ENCODE results near the gene PRPF8.
A peak's percentile ranks its signal among the peaks of the same experiment; 100 is the strongest.
"Not testable (repeated sequence)": the region's sequence is repeated elsewhere in the genome, so short reads cannot be mapped to it uniquely, and the experiment has no call there.

Gene PRPF8

GRCh38 chr17:1716076-1716911 lies 31.6 kb upstream of the PRPF8 start:
- DNase-seq = peak; percentile 100

DNA sequence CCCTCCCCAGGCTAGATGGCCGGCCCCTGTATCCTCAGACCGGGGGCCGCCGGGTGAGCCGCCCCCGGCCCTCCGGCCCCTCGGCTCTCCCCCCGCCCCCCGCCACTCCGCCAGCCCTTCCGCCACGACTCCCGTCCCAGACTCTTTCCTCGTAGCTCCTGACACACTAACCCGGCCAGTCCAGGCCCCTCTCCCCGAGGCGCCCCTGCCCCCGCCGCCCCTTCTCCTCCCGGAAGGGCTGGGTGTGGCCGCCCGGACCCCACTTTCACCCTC lies 31.1 kb upstream of the PRPF8 start:
- DNase-seq = no peak

- DNase-seq = peak; percentile 92
These were observed 30.5 kb upstream of the PRPF8 start for GRCh38 chr17:1714980-1715802.

DNA sequence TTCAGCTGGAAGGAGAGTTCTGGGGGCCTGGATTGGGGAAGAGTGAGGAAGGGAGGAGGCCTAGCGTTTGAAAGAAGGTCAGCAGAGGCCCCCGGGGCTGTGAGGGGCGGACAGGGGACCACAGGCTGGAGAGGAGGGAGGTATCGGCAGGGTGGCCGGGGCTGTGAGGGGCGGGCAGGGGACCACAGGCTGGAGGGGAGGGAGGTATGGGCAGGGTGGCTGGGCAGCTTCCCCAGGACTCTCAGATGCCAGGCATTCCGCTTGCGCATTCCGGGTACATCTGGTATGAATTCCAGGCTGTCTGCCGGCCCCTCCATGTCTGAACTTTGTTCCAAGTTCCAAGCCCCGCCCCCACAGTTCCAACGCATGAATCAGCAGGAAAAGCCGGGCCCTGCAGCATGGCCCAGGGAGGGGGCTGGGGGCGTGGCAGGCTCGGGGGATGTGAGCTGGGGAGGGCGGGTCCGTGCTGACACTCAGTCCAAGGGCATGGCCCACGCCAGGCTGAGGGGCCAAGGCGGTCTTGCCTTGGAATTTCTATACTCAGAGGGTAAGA lies 29.8 kb upstream of the PRPF8 start:
- DNase-seq = peak; percentile 99

DNA sequence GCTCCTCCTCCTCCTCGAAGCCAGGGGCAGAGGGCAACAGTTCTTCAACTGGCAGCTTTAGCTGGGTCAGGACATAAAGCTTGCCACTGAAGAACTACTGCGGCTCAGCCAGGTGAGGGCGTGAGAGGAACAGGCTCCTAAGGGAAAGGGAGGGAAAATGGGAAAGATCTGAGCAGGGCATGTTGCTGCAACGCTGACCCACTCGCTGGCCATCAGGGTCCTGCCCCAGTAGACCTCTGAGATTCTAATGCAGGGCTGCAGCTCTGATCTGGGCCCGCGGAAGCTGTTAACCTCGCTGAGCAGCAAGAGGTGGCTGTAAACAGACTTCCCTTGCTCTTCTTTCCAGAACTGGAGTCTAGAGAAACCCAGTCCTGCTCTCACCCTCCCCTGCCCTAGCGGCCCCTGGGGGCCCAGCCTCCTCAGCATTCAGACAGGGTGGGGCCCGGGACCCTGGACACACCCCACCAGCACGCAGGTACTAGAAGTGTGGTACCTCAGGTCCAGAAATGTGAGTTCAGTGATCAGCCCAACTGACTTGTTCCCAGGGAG lies 29.3 kb upstream of the PRPF8 start:
- DNase-seq = peak; percentile 39

DNA sequence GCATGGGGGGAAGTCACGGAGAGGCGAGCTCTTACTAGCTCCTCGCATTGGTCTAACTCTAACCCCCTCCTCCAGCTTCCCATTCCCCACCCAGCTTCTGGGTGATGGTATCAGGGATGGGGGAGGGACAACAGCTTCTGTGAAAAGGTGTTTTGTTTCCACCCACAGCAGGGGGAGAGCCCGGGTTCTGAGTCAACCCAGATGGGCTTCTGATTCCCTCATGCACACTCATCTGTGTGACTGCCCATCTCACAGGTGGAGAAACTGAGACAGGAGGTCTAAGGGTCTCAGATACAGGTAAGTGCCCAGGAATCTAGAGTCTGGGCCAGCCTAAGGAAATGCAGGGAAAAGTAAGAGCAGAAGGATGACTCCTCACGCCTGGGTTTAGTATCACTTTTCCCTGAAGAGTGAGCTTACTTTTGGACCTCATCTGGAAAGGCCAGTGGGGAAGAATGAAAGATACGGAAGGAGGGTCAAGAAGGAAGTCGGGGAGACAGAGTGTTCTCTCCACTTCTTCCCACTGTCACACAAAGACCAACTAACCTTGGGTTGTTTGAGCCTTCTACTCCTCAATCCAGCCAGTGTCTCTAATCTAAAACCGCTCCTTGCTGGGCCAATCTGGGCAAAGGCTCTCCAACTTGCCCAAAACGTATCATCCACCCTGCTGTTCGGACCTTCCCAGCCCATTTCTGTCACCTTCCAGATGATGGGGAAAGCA lies 28.7 kb upstream of the PRPF8 start:
- DNase-seq = no peak

DNA sequence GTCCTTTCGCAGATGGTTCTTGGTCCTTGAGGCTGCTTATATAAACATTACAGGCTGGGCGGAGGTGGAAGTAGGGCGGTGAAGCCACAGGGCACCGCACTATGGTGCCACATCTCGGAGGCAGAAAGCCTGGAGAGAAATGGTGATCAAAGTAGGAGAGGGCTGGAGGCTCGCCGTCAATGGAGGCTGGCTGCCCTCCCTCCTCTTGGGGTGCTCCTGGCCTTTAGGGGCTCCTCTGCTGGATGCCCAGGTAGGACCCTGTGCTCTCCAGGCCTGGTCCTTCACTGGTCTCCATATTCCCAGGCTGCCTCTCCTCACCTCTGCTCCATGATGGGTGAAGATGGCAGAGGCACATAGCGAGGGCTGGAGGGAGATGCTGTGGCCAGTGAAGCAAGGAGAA lies 27.6 kb upstream of the PRPF8 start:
- DNase-seq = no peak

DNA sequence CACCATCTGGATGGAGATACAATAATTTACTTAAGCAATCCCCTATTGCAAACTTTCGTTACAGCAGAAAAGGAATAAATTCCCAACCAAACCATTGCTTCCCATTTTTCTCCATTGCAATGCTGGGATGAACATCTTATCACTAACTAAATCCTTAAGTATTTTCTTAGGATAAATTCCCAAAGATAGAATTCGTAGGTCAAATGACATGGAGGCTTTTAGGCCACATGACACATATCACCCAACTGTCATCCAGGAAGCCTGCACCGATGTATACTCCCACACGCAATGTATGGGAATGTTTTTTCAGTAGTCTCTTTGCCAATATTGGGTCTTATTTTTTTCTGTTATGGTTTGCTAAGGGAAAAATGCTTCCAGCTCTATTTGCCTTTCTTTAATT lies 27.1 kb upstream of the PRPF8 start:
- DNase-seq = no peak

- peak; percentile 43 for DNase-seq
These were observed 26.3 kb upstream of the PRPF8 start for GRCh38 chr17:1710807-1711553.

GRCh38 chr17:1709971-1710806 lies 25.5 kb upstream of the PRPF8 start, which contains the start of gene TLCD2:
TSS of gene TLCD2 (minus strand) at chr17:1710377. CDS start at chr17:1710242, 135 bp downstream.
- DNase-seq = peak; percentile 81

GRCh38 chr17:1709403-1709951 lies 24.8 kb upstream of the PRPF8 start:
- DNase-seq = no peak

DNA sequence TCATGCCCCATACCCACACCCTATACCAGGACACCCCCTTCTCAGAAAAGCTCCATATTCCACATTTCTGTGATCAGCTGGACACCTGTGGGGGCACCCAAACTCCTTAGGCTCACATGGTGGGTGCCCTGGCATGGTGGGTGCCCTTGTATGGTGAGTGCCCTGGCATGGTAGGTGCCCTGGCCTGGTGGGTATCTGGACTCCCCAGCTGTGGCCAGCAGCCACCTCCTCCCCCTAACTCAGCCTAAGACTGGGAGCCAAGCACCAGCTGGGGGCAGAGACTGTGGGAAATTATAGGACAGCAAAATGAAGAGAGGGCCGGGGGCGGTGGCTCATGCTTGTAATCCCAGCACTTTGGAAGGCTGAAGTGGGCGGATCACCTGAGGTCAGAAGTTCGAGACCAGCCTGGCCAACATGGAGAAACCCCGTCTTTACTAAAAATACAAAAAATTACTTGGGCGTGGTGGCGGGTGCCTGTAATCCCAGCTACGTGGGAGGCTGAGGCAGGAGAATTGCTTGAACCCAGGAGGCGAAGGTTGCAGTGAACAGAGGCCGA lies 24.2 kb upstream of the PRPF8 start:
- DNase-seq = not testable (repeated sequence)

DNA sequence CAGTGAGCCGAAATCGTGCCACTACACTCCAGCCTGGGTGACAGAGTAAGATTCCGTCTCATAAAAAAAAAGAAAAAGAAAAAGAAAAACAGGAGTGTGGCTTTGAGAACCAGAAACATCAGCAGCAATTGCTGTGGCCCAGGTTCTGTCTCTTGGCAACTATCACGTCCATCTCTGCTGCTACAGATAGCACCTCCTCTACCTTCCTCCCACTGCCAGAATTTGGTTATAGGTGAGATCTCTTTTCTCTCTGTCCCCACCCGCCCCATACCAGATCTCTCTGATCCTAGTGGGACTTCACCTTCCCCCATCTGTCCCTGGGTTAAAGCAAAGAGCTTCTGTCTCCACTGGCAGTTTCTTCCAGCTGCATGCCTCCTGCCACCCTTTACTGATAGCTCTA lies 22.4 kb upstream of the PRPF8 start:
- no peak for DNase-seq

DNA sequence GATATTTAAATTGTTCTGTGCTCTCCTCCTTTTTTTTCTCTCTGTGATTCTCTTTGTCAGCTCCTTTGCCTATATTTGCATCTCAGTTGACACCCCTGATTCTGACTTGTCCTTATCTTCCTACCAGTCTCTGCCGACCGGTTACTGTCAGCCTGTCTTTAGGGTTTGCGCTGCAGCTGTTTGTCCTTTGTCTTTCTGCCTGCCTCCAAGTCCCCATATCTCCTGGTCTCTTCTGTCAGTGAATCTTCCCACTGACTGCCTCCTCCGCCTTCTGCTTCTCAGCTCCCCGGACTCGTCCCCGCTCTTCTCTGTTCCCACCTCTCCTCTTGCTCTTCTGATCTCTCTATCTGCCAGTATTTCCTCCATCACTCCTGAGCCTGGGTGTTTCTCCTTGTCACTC lies 20.3 kb upstream of the PRPF8 start:
- no peak for DNase-seq

DNA sequence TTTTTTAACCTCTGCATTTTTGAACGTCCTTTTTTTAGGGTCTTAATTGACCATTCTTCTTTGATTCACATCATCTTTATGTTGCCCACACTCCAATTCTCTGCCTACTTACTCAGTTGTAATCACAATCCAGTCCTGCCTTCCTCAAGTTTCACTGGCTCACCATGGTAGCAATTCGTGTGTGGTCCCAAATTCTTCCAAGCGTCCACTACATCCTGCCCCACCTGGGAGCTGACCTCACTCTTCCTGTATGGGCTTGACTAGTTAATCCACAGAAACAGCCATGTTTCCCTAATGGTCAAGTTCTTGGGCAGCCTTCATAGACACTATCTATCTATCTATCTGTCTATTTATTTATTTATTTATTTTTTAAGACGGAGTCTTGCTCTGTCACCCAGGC lies 18.4 kb upstream of the PRPF8 start:
- DNase-seq = no peak

DNA sequence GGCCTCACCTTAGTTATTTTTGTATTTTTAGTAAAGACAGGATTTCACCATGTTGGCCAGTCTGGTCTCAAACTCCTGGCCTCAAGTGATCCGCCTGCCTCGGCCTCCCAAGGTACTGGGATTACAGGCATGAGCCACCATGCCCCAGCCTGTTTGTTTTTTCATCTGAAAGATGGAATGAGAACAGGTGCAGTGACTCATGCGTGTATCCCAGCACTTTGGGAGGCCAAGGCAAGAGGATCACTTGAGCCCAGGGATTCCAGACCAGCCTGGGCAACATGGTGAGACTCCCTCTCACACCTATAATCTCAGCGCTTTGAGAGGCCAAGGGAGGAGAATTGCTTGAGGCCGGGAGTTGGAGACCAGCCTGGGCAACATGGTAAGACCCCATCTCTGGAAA lies 15.2 kb upstream of the PRPF8 start:
- not testable (repeated sequence) for DNase-seq

DNA sequence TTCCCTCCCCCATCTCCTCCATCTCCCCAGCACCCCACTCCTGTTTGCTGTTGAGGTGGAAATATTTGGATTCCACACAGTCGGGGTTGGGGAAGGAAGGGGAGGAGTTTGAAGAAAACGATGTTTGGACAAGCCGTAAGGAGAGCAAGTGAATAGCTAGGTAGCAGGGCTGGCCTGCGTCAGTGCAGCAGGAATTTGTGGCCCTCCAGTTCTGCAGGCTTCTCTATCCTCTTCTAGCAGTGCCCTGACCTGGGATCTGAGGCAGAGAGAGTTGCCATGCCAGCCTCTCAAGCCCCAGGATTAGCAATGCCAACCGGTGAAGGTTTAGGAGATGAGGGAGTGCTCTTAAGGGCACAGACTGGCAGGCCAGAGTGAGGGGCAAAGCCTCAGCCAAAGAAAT lies 13.0 kb upstream of the PRPF8 start:
- DNase-seq = no peak

DNA sequence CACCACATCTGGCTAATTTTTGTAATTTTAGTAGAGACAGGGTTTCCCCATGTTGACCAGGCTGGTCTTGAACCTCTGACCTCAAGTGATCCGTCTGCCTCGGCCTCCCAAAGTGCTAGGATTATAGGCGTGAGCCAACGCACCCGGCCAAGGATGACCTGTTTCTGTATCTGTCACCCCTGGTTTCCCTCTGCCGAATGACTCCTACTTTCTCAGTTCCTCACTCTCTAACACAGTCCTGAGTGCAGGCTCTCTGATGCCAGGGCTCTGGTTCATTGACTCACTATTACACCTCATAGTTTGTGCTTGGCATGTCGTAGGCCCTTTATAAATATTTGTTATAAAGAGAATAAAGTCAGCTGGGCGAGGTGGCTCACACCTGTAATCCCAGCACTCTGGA lies 10.7 kb upstream of the PRPF8 start:
- no peak for DNase-seq

DNA sequence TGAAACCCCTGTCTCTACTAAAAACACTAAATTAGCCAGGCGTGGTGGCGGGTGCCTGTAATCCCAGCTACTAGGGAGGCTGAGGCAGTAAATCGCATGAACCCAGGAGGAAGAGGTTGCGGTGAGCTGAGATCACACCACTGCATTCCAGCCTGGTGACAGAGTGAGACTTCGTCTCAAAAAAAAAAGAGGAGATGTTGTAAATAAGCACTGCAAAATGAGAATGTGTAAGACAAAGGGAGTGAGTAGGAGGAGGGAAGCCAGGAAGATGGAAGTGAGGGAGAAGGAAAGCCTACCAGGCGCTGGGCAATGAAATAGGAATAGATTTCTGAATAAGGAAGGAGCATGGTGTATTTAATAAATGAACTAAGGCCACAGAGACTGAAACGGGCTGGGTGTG lies 8.7 kb upstream of the PRPF8 start:
- DNase-seq = peak; percentile 19

- DNase-seq = no peak
These were observed 6.0 kb upstream of the PRPF8 start for GRCh38 chr17:1690544-1691221.
